Mesothelial cell of epicardium (in vitro differentiated cells): ENCODE results near the gene SUCLG2. TPM values are rescaled to one million over a fixed set of nuclear protein-coding genes. Genes with fewer than 3 reads are reported as not detected.

Source experiments
- DNase-seq, 2 experiments: peaks; one replicate each; pipeline ENCODE4 v3.0.0; 2021; ENCODE audit warnings: low spot score in 2 of 2; ENCODE audit not compliant: unreplicated experiment in 2 of 2
- H3K27ac Mint-ChIP-seq: 2 replicates; pipeline ENCODE4 v1.8.0; 2021; ENCODE audit warnings: mixed read lengths
- H3K27me3 Mint-ChIP-seq: 2 replicates; pipeline ENCODE4 v1.8.0; 2021; ENCODE audit warnings: low read depth, mixed read lengths
- H3K36me3 Mint-ChIP-seq: 2 replicates; pipeline ENCODE4 v1.8.0; 2021; ENCODE audit warnings: mixed read lengths
- H3K4me1 Mint-ChIP-seq: 2 replicates; pipeline ENCODE4 v1.8.0; 2021; ENCODE audit warnings: mixed read lengths
- H3K4me3 Mint-ChIP-seq: 2 replicates; pipeline ENCODE4 v1.8.0; 2021; ENCODE audit warnings: mild to moderate bottlenecking, moderate library complexity, mixed read lengths
- H3K9me3 Mint-ChIP-seq: 2 replicates; pipeline ENCODE4 v1.8.0; 2021; ENCODE audit warnings: mixed read lengths
- CTCF ChIP-seq: fragments of 200-600 bp; sonication (generic); IDR thresholded peaks from one replicate; pipeline ENCODE4 v1.5.0; 2021; ENCODE audit warnings: antibody characterized with exemption; ENCODE audit not compliant: unreplicated experiment
- total RNA-seq: library from RNA; stranded (reverse); gene quantifications from 3 replicates; pipeline ENCODE4 v1.2.1, GENCODE V29; 2021

Gene SUCLG2
- total RNA-seq, 1 donor from 2014 or later = 35.0 TPM

GRCh38 chr3:67534594-67534993 lies 119.8 kb downstream of the SUCLG2 start:
- no peaks in the 10 kb centered on the region for H3K27me3 Mint-ChIP-seq
- H3K27ac Mint-ChIP-seq = no peak overlapping the region
- no peak overlapping the region for H3K4me3 Mint-ChIP-seq
- peaks cover 10% of the 10 kb centered on the region for H3K36me3 Mint-ChIP-seq
- DNase-seq = no peak
- no peak for TF ChIP-seq CTCF
- H3K4me1 Mint-ChIP-seq = peaks cover 28% of the 10 kb centered on the region
- peaks cover 18% of the 10 kb centered on the region for H3K9me3 Mint-ChIP-seq

- Mint-ChIP-seq H3K4me3 (no peak overlapping the region), H3K27me3 (no peaks in the 10 kb centered on the region), H3K9me3 (no peaks in the 10 kb centered on the region), H3K27ac (peak overlapping the region; percentile 49), H3K4me1 (peaks cover 52% of the 10 kb centered on the region), H3K36me3 (peaks cover 3% of the 10 kb centered on the region)
- no peak for TF ChIP-seq CTCF
- no peak for DNase-seq
Observed at GRCh38 chr3:67531181-67532101, 123.0 kb downstream of the SUCLG2 start.

- peaks cover 49% of the 10 kb centered on the region for H3K4me1 Mint-ChIP-seq
- no peak for TF ChIP-seq CTCF
- H3K36me3 Mint-ChIP-seq = peaks cover 15% of the 10 kb centered on the region
- H3K4me3 Mint-ChIP-seq = no peak overlapping the region
- no peak for DNase-seq
- peaks cover 5% of the 10 kb centered on the region for H3K9me3 Mint-ChIP-seq
- no peaks in the 10 kb centered on the region for H3K27me3 Mint-ChIP-seq
- peak overlapping the region; percentile 55 for H3K27ac Mint-ChIP-seq
Observed at GRCh38 chr3:67529915-67530314, 124.5 kb downstream of the SUCLG2 start.

- H3K9me3 Mint-ChIP-seq = peaks cover 5% of the 10 kb centered on the region
- peaks cover 47% of the 10 kb centered on the region for H3K4me1 Mint-ChIP-seq
- peaks cover 19% of the 10 kb centered on the region for H3K36me3 Mint-ChIP-seq
- no peaks in the 10 kb centered on the region for H3K27me3 Mint-ChIP-seq
- H3K4me3 Mint-ChIP-seq = no peak overlapping the region
- peak overlapping the region; percentile 55 for H3K27ac Mint-ChIP-seq
- no peak for DNase-seq
- TF ChIP-seq CTCF = no peak
Observed at GRCh38 chr3:67529337-67529736, 125.1 kb downstream of the SUCLG2 start.

- Mint-ChIP-seq H3K4me1 (peaks cover 40% of the 10 kb centered on the region), H3K36me3 (peaks cover 23% of the 10 kb centered on the region), H3K4me3 (no peak overlapping the region), H3K27ac (no peak overlapping the region), H3K9me3 (peaks cover 5% of the 10 kb centered on the region), H3K27me3 (no peaks in the 10 kb centered on the region)
- no peak for DNase-seq
- no peak for TF ChIP-seq CTCF
Observed at GRCh38 chr3:67526246-67526645, 128.2 kb downstream of the SUCLG2 start.
